Measurements from ENCODE around the gene FOXP1. TPM values are rescaled to one million over a fixed set of nuclear protein-coding genes. Genes with fewer than 3 reads are reported as not detected.

FOXP1 gene
- total RNA-seq, 1 donor from 2014 or later = 31.1 TPM

- Mint-ChIP-seq H3K27me3 (ENCODE audit: unreplicated experiment) (peaks cover 2% of the 10 kb centered on the region), H3K27ac (ENCODE audit: unreplicated experiment) (no peak overlapping the region), H3K36me3 (ENCODE audit: unreplicated experiment) (no peaks in the 10 kb centered on the region), H3K4me1 (ENCODE audit: low read depth, unreplicated experiment) (no peaks in the 10 kb centered on the region), H3K4me3 (ENCODE audit: unreplicated experiment) (no peak overlapping the region), H3K9me3 (ENCODE audit: unreplicated experiment) (no peaks in the 10 kb centered on the region)
- no peak for TF ChIP-seq CTCF (IDR thresholded peaks at IDR 0.05; ENCODE audit: partially characterized antibody, unreplicated experiment)
- no peak for DNase-seq
Measured at GRCh38 chr3:71103430-71103921, 480.1 kb downstream of the FOXP1 start.

- no peak for DNase-seq
- no peak overlapping the region for H3K4me3 Mint-ChIP-seq (ENCODE audit: unreplicated experiment)
- H3K36me3 Mint-ChIP-seq (ENCODE audit: unreplicated experiment) = no peaks in the 10 kb centered on the region
- TF ChIP-seq CTCF (IDR thresholded peaks at IDR 0.05; ENCODE audit: partially characterized antibody, unreplicated experiment) = no peak
- no peak overlapping the region for H3K27ac Mint-ChIP-seq (ENCODE audit: unreplicated experiment)
- no peaks in the 10 kb centered on the region for H3K4me1 Mint-ChIP-seq (ENCODE audit: low read depth, unreplicated experiment)
- peaks cover 2% of the 10 kb centered on the region for H3K27me3 Mint-ChIP-seq (ENCODE audit: unreplicated experiment)
- H3K9me3 Mint-ChIP-seq (ENCODE audit: unreplicated experiment) = no peaks in the 10 kb centered on the region
Measured at GRCh38 chr3:71102111-71102983, 481.2 kb downstream of the FOXP1 start.

- Mint-ChIP-seq H3K9me3 (ENCODE audit: unreplicated experiment) (no peaks in the 10 kb centered on the region), H3K27ac (ENCODE audit: unreplicated experiment) (no peak overlapping the region), H3K36me3 (ENCODE audit: unreplicated experiment) (no peaks in the 10 kb centered on the region), H3K4me3 (ENCODE audit: unreplicated experiment) (no peak overlapping the region), H3K27me3 (ENCODE audit: unreplicated experiment) (peaks cover 2% of the 10 kb centered on the region), H3K4me1 (ENCODE audit: low read depth, unreplicated experiment) (no peaks in the 10 kb centered on the region)
- TF ChIP-seq CTCF (IDR thresholded peaks at IDR 0.05; ENCODE audit: partially characterized antibody, unreplicated experiment) = no peak
- no peak for DNase-seq
Measured at GRCh38 chr3:71101626-71102025, 481.9 kb downstream of the FOXP1 start.

GRCh38 chr3:71101014-71101413 lies 482.5 kb downstream of the FOXP1 start:
- no peaks in the 10 kb centered on the region for H3K9me3 Mint-ChIP-seq (ENCODE audit: unreplicated experiment)
- no peak overlapping the region for H3K27ac Mint-ChIP-seq (ENCODE audit: unreplicated experiment)
- H3K27me3 Mint-ChIP-seq (ENCODE audit: unreplicated experiment) = peaks cover 2% of the 10 kb centered on the region
- TF ChIP-seq CTCF (IDR thresholded peaks at IDR 0.05; ENCODE audit: partially characterized antibody, unreplicated experiment) = no peak
- no peak for DNase-seq
- H3K4me1 Mint-ChIP-seq (ENCODE audit: low read depth, unreplicated experiment) = no peaks in the 10 kb centered on the region
- no peak overlapping the region for H3K4me3 Mint-ChIP-seq (ENCODE audit: unreplicated experiment)
- no peaks in the 10 kb centered on the region for H3K36me3 Mint-ChIP-seq (ENCODE audit: unreplicated experiment)

Data from glutamatergic neuron (in vitro differentiated cells).